ENCODE data around the gene UTP14C. TPM values are rescaled to one million over a fixed set of nuclear protein-coding genes. Genes with fewer than 3 reads are reported as not detected.

Gene UTP14C
- total and polyA plus RNA-seq, 2 of the 13 experiments (the other 11 are each of a cell fraction or from before 2014, with no cell fraction given), result 8.8 to 12.2 TPM

GRCh38 chr13:52070929-52071523 is 46.5 kb downstream of the UTP14C start (continued):
- TF ChIP-seq, protein P1, sequence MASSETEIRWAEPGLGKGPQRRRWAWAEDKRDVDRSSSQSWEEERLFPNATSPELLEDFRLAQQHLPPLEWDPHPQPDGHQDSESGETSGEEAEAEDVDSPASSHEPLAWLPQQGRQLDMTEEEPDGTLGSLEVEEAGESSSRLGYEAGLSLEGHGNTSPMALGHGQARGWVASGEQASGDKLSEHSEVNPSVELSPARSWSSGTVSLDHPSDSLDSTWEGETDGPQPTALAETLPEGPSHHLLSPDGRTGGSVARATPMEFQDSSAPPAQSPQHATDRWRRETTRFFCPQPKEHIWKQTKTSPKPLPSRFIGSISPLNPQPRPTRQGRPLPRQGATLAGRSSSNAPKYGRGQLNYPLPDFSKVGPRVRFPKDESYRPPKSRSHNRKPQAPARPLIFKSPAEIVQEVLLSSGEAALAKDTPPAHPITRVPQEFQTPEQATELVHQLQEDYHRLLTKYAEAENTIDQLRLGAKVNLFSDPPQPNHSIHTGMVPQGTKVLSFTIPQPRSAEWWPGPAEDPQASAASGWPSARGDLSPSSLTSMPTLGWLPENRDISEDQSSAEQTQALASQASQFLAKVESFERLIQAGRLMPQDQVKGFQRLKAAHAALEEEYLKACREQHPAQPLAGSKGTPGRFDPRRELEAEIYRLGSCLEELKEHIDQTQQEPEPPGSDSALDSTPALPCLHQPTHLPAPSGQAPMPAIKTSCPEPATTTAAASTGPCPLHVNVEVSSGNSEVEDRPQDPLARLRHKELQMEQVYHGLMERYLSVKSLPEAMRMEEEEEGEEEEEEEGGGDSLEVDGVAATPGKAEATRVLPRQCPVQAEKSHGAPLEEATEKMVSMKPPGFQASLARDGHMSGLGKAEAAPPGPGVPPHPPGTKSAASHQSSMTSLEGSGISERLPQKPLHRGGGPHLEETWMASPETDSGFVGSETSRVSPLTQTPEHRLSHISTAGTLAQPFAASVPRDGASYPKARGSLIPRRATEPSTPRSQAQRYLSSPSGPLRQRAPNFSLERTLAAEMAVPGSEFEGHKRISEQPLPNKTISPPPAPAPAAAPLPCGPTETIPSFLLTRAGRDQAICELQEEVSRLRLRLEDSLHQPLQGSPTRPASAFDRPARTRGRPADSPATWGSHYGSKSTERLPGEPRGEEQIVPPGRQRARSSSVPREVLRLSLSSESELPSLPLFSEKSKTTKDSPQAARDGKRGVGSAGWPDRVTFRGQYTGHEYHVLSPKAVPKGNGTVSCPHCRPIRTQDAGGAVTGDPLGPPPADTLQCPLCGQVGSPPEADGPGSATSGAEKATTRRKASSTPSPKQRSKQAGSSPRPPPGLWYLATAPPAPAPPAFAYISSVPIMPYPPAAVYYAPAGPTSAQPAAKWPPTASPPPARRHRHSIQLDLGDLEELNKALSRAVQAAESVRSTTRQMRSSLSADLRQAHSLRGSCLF (CRISPR knock-in tag; IDR thresholded peaks at IDR 0.05; ENCODE audit: borderline replicate concordance), result no peak
- TF ChIP-seq ZNF44 (CRISPR knock-in tag; IDR thresholded peaks at IDR 0.05) (no peak), KDM5B (CRISPR knock-in tag; IDR thresholded peaks at IDR 0.05; ENCODE audit: borderline replicate concordance) (no peak), ATF1 (CRISPR knock-in tag; IDR thresholded peaks at IDR 0.05) (no peak), ZNF598 (CRISPR knock-in tag; IDR thresholded peaks at IDR 0.05; ENCODE audit: borderline replicate concordance) (no peak), ZNF230 (CRISPR knock-in tag; IDR thresholded peaks at IDR 0.05) (no peak), ZNF253 (CRISPR knock-in tag; IDR thresholded peaks at IDR 0.05; ENCODE audit: borderline replicate concordance) (no peak), RAD21 (CRISPR knock-in tag; IDR thresholded peaks at IDR 0.05) (0 out of 2 replicates have a peak, but pooled peaks have one; percentile 8), ZNF782 (CRISPR knock-in tag; IDR thresholded peaks at IDR 0.05; ENCODE audit: borderline replicate concordance) (no peak)
- TF ChIP-seq, protein P2, sequence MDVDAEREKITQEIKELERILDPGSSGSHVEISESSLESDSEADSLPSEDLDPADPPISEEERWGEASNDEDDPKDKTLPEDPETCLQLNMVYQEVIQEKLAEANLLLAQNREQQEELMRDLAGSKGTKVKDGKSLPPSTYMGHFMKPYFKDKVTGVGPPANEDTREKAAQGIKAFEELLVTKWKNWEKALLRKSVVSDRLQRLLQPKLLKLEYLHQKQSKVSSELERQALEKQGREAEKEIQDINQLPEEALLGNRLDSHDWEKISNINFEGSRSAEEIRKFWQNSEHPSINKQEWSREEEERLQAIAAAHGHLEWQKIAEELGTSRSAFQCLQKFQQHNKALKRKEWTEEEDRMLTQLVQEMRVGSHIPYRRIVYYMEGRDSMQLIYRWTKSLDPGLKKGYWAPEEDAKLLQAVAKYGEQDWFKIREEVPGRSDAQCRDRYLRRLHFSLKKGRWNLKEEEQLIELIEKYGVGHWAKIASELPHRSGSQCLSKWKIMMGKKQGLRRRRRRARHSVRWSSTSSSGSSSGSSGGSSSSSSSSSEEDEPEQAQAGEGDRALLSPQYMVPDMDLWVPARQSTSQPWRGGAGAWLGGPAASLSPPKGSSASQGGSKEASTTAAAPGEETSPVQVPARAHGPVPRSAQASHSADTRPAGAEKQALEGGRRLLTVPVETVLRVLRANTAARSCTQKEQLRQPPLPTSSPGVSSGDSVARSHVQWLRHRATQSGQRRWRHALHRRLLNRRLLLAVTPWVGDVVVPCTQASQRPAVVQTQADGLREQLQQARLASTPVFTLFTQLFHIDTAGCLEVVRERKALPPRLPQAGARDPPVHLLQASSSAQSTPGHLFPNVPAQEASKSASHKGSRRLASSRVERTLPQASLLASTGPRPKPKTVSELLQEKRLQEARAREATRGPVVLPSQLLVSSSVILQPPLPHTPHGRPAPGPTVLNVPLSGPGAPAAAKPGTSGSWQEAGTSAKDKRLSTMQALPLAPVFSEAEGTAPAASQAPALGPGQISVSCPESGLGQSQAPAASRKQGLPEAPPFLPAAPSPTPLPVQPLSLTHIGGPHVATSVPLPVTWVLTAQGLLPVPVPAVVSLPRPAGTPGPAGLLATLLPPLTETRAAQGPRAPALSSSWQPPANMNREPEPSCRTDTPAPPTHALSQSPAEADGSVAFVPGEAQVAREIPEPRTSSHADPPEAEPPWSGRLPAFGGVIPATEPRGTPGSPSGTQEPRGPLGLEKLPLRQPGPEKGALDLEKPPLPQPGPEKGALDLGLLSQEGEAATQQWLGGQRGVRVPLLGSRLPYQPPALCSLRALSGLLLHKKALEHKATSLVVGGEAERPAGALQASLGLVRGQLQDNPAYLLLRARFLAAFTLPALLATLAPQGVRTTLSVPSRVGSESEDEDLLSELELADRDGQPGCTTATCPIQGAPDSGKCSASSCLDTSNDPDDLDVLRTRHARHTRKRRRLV (CRISPR knock-in tag; IDR thresholded peaks at IDR 0.05), result no peak
- TF ChIP-seq, protein P3, sequence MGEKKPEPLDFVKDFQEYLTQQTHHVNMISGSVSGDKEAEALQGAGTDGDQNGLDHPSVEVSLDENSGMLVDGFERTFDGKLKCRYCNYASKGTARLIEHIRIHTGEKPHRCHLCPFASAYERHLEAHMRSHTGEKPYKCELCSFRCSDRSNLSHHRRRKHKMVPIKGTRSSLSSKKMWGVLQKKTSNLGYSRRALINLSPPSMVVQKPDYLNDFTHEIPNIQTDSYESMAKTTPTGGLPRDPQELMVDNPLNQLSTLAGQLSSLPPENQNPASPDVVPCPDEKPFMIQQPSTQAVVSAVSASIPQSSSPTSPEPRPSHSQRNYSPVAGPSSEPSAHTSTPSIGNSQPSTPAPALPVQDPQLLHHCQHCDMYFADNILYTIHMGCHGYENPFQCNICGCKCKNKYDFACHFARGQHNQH (CRISPR knock-in tag; IDR thresholded peaks at IDR 0.05), result no peak
- TF ChIP-seq, protein P4, sequence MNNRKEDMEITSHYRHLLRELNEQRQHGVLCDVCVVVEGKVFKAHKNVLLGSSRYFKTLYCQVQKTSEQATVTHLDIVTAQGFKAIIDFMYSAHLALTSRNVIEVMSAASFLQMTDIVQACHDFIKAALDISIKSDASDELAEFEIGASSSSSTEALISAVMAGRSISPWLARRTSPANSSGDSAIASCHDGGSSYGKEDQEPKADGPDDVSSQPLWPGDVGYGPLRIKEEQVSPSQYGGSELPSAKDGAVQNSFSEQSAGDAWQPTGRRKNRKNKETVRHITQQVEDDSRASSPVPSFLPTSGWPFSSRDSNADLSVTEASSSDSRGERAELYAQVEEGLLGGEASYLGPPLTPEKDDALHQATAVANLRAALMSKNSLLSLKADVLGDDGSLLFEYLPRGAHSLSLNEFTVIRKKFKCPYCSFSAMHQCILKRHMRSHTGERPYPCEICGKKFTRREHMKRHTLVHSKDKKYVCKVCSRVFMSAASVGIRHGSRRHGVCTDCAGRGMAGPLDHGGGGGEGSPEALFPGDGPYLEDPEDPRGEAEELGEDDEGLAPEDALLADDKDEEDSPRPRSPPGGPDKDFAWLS (CRISPR knock-in tag; IDR thresholded peaks at IDR 0.05; ENCODE audit: borderline replicate concordance), result no peak
- TF ChIP-seq, protein P5, sequence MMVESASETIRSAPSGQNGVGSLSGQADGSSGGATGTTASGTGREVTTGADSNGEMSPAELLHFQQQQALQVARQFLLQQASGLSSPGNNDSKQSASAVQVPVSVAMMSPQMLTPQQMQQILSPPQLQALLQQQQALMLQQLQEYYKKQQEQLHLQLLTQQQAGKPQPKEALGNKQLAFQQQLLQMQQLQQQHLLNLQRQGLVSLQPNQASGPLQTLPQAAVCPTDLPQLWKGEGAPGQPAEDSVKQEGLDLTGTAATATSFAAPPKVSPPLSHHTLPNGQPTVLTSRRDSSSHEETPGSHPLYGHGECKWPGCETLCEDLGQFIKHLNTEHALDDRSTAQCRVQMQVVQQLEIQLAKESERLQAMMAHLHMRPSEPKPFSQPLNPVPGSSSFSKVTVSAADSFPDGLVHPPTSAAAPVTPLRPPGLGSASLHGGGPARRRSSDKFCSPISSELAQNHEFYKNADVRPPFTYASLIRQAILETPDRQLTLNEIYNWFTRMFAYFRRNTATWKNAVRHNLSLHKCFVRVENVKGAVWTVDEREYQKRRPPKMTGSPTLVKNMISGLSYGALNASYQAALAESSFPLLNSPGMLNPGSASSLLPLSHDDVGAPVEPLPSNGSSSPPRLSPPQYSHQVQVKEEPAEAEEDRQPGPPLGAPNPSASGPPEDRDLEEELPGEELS (CRISPR knock-in tag; IDR thresholded peaks at IDR 0.05), result 0 out of 2 replicates have a peak, but pooled peaks have one; percentile 10
